Measurements from ENCODE around the gene TET2.

DNA sequence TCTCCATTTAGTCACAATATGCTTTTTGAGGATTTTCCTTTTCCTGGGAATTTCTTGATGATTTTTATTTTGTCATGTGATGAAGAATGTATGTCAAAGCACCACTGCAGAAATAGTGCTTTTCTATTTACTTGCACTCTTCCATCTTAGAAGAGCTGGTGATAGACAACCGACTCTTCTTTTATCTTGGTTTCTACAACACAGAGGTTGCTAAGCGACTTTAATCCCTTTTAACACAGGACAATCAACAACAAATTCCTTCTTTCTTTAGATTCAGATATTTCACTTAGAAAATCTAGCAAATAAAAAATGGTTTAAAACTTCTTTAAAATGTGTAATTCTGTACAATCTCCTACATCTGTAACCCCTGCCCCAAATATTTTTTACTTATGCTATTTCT, 34.6 kb downstream of the TET2 start:
- TF ChIP-seq TAF1 (IDR thresholded peaks at IDR 0.05; ENCODE audit: low read depth, low read length) (no peak), POLR2A (IDR thresholded peaks at IDR 0.05; ENCODE audit: low read depth, low read length) (no peak), POLR2AphosphoS5 (IDR thresholded peaks at IDR 0.05; ENCODE audit: low read depth, low read length) (no peak), SPI1 (IDR thresholded peaks at IDR 0.05; ENCODE audit: low read depth, low read length) (no peak), POU2F2 (IDR thresholded peaks at IDR 0.05; ENCODE audit: low read depth, low read length) (no peak), PAX5 (IDR thresholded peaks at IDR 0.05; ENCODE audit: insufficient read depth, low read length, severe bottlenecking) (no peak)

Measured in GM12891 (cell line).